ENCODE measurements around the gene LPAR3. TPM values are rescaled to one million over a fixed set of nuclear protein-coding genes. Genes with fewer than 3 reads are reported as not detected.

LPAR3 gene
- total RNA-seq, 8 experiments from 2014 or later: 0.11 to 0.76 (median 0.45) TPM; not detected in 2

DNA sequence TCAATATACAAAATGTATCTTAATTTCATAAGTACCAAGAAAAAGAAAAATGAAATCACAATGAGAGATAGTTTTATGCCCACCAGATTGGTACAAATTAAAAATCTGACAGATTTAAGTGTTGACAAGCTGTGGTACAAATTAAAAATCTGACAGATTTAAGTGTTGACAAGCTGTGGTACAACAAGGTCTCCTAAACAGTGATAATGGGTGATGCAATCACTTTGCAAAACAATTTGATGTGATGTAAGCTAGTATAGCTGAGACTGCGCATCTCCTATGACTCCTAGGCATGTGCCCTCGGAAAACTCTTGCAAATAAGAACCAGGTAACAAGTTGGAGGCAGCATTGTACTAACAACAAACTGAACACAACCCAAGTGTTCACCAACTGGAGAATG is 100.6 kb downstream of the LPAR3 start:
- 31 to 100% (median 90%) methylated on average over 1 to 2 of the region's 2 CpGs; no CpG with 5 or more reads in 2 of the 10 experiments for WGBS, 10 experiments
- in situ Hi-C loops (cut with MboI; ENCODE audit: low pct_unique_long_range_greater_than_20kb in 2 of 9, low sequenced_read_pairs in 9 of 9, unreplicated experiment in 9 of 9): no loop called here

DNA sequence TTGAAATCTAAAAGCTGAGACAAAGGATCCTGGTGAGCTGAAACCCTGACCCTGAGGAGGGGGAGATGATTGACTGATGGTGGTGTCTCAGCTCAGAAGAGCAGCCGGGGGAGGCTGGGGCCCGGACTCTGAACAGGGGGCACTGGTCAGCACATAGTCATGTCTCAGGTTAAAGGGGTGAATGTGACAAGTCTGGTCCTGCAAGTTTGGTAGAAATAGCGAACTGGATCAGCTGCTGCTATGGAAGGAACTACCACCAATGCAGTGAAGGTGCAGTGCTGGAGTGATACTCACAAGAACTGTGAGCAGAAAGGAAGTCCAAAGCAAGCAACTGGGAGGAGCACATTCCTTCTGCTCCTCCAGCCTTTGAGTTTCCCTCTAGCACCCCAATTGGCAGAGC is 104.0 kb downstream of the LPAR3 start:
- no peak for ATAC-seq (replicated peaks in 6 of 8)
- 10 to 82% (median 59%) methylated on average over 1 to 3 of the region's 3 CpGs; no CpG with 5 or more reads in 2 of the 10 experiments for WGBS, 10 experiments
- no peak overlapping the region for H3K4me3 ChIP-seq
- no peak overlapping the region for H3K27ac ChIP-seq
- in situ Hi-C loops (cut with MboI; ENCODE audit: low pct_unique_long_range_greater_than_20kb in 2 of 9, low sequenced_read_pairs in 9 of 9, unreplicated experiment in 9 of 9): no loop called here
- H3K4me1 ChIP-seq (replicated peaks in 1 of 2): no peaks in the 10 kb centered on the region

More for the DNA sequence above, 100.6 kb downstream of the LPAR3 start:
- Histone ChIP-seq H3K27ac (no peak overlapping the region), H3K4me3 (no peak overlapping the region), H3K4me1 (replicated peaks in 1 of 2) (no peaks in the 10 kb centered on the region)
- no peak for ATAC-seq (replicated peaks in 6 of 8)

DNA sequence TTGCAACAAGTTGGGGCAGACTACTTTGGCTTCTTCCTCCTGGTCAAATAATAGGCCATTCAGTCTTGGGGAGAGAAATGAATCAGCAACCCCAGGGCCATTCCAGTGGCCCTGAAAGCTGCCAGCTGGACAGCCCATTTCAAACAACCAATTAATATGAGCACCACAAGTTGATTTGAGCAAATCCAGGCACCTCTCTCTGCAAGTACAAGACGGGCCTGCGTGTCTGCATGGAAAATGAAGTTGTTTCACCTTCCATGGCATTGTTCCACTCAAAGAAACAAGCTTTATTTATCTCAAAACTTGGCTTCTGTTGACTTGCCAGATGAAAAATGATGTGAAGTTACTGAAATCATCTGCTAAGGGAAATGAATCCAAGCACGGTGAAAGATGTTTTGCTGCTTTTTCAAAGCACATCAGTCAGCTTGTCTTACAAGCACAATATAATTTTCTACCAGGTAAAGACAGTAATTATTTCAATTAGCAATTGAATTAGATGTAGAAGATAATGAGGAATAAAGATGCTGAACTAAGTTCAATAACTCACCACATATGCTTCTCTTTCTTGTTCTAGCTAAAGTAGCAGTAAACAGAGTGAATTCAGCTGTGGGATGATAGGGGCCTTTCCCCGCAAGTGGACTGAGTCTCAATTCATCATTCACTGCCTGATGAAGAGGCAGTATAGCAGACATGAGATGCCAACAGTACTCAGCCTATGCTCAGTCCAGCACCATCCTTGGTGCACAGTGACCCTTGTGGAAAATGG is 107.6 kb downstream of the LPAR3 start:
- 40 to 98% (median 80%) methylated on average over 1 to 4 of the region's 4 CpGs; no CpG with 5 or more reads in 1 of the 10 experiments for WGBS, 10 experiments
- Histone ChIP-seq H3K4me3 (no peak overlapping the region), H3K27ac (no peak overlapping the region), H3K4me1 (replicated peaks in 1 of 2) (no peaks in the 10 kb centered on the region)
- no peak for ATAC-seq (replicated peaks in 6 of 8)
- in situ Hi-C loops (cut with MboI; ENCODE audit: low pct_unique_long_range_greater_than_20kb in 2 of 9, low sequenced_read_pairs in 9 of 9, unreplicated experiment in 9 of 9): no loop called here

DNA sequence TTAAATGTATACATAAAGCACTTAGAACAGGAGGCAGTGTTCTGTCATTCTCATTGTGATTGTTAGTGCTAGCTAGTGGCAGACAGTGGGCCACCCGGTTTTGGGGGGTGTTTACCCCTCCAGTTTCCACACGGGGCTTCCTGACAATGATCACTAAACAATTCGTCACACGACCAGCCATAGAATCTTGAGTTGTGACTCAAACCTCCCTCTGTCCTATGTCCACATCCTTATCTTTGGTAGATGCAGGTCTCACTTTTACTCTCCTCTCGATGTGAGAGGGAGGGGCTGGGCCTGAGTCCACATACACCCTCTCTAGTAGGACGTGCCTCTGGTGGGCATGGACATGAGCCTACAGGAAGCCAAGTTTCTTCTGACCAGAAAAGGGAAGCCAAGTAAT is 110.1 kb downstream of the LPAR3 start:
- no peak for ATAC-seq (replicated peaks in 6 of 8)
- WGBS, 10 experiments: 39 to 95% (median 74%) methylated on average over 2 to 6 of the region's 6 CpGs; no CpG with 5 or more reads in 6 of the 10 experiments
- Histone ChIP-seq H3K27ac (no peak overlapping the region), H3K4me3 (no peak overlapping the region), H3K4me1 (replicated peaks in 1 of 2) (no peaks in the 10 kb centered on the region)
- in situ Hi-C loops (cut with MboI; ENCODE audit: low pct_unique_long_range_greater_than_20kb in 2 of 9, low sequenced_read_pairs in 9 of 9, unreplicated experiment in 9 of 9): no loop called here

DNA sequence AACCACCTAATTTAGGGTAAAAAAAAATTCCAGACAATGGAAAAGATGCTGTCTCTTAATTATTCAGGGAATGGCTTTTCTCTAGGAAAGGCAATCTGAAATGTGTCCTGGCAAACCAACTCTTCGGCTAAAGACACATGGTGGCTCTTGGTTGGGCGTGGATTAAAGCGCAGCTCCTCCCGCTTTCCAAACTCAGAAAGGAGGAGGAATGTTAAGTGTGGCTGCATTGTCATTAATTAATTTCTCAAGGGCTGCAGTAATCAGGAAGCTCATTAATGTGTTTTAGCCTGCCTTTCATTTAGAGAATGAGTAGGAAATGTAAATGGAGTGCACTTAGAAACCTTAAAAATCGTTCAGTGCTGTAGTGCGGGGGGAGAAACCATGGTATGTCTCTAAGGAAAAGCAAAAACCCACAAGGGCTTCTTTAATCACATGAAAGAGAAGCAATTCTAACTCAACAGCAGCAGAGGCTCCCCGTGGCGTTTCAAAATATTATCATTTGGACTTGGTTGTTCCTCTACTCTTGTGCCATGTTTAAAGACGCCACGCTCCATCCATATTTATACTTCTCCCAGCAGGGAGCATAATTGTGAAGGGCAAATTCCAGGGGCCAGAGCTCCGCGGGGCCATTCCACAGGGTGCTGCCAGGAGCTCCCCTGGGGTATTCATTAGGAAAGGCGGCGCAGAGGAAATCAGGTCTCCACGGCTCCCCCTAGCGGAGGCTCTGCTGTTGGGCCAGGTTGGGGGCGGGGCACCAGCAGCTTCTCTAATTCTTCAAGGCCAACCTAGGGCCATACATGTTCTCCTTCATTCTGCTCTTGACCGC is 110.8 kb downstream of the LPAR3 start:
- 22 to 97% (median 83%) methylated on average over 1 to 16 of the region's 18 CpGs for WGBS, 10 experiments
- in situ Hi-C loops (cut with MboI; ENCODE audit: low pct_unique_long_range_greater_than_20kb in 2 of 9, low sequenced_read_pairs in 9 of 9, unreplicated experiment in 9 of 9): no loop called here

DNA sequence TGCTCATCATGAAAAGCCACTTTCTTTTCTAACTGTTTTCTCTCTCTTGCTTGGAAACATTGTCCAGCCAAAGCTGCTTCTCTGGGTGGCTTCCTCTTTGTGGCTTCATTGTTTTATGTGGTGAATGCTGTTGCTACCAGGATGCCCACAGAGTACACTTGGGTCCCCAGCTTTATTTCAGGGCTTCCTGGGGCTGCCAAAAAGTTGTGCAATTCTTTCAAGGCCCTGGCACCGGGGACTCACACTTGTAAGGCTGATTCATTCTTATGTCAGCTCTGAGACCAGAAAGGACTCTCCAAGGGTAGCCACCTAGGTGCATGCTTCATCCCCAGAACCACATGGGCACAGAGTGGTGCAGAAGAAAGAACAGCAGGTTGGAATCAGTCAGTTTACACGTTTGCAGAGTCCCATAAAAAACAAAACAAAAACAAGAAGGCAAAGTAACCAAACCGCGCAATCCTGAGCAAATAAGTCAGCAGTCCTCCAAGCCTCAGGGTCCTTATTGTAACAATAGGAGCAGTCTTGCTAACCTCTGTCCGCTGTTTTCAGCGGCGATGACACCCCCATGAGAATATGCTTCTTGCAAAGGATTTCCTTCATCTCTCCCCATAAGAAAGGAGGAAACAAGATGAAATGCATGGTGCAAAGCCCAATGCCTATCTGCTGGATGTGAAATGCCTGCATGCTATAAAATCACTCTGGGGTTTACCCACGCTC is 112.8 kb downstream of the LPAR3 start:
- no peak overlapping the region for H3K4me3 ChIP-seq
- in situ Hi-C loops (cut with MboI; ENCODE audit: low pct_unique_long_range_greater_than_20kb in 2 of 9, low sequenced_read_pairs in 9 of 9, unreplicated experiment in 9 of 9): loop anchor here in 1 of 9 experiments (10.0 kb wide), 1 partner anchor 155 kb away; no protein-coding TSS in a partner anchor
- no peak for ATAC-seq (replicated peaks in 6 of 8)
- peaks cover 0 to 5% of the 10 kb centered on the region in 2 donors for H3K4me1 ChIP-seq (replicated peaks in 1 of 2)
- no peak overlapping the region for H3K27ac ChIP-seq
- 0 to 100% (median 74%) methylated on average over 1 to 8 of the region's 8 CpGs for WGBS, 10 experiments

More for the DNA sequence above, 110.8 kb downstream of the LPAR3 start:
- Histone ChIP-seq H3K4me1 (replicated peaks in 1 of 2) (no peaks in the 10 kb centered on the region), H3K4me3 (no peak overlapping the region), H3K27ac (no peak overlapping the region)
- ATAC-seq (replicated peaks in 6 of 8): peak in 3 of 8 experiments; percentile 42 to 97 (median 42)

DNA sequence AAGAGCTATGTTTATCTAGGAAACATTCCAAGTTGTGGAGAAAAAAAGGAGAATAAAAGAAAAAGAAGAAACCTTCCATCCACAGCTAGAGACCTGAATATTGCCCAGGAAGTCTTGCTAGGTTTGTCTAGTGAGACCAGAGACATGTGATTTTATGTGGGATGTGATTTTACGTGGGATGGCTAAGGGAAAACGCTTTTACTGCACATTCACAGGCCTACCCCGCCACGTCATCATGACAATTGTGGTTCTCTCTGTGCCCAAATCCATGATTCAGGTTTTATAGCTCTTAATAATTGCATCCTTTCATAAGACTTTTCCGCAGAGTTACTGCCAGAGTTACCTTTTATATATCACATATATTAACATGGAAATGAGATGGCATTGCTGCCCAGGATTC is 116.4 kb downstream of the LPAR3 start:
- Histone ChIP-seq H3K27ac (no peak overlapping the region), H3K4me1 (replicated peaks in 1 of 2) (peaks cover 19 to 22% of the 10 kb centered on the region in 2 donors), H3K4me3 (no peak overlapping the region)
- WGBS, 10 experiments: 43 to 100% (median 85%) methylated on average over 1 to 5 of the region's 5 CpGs; no CpG with 5 or more reads in 2 of the 10 experiments
- in situ Hi-C loops (cut with MboI; ENCODE audit: low pct_unique_long_range_greater_than_20kb in 2 of 9, low sequenced_read_pairs in 9 of 9, unreplicated experiment in 9 of 9): loop anchor here in 1 of 9 experiments (10.0 kb wide), 1 partner anchor 158 kb away; no protein-coding TSS in a partner anchor
- ATAC-seq (replicated peaks in 6 of 8): no peak

DNA sequence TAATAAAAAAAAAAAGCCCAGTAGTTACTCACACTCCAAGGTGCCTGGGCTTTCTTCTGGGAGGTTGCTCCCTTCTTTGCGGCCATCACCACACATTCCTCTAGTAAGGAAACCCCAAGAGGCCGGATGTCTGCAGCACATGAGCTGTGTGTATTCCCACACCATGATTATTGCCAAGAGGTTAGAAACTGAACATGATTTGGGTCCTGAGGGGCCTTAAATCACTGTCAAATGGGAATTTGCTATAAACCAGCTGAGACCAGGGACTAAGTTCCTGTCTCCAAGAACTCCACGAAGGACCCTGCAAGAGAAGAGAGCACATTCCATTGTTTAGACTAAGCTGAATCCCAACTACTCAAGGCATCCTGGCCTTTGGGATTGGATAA is 117.5 kb downstream of the LPAR3 start:
- ATAC-seq (replicated peaks in 6 of 8): no peak
- 85 to 100% (median 93%) methylated on average over 1 to 3 of the region's 3 CpGs; no CpG with 5 or more reads in 5 of the 10 experiments for WGBS, 10 experiments
- Histone ChIP-seq H3K4me3 (no peak overlapping the region), H3K27ac (no peak overlapping the region), H3K4me1 (replicated peaks in 1 of 2) (peaks cover 19 to 22% of the 10 kb centered on the region in 2 donors)
- in situ Hi-C loops (cut with MboI; ENCODE audit: low pct_unique_long_range_greater_than_20kb in 2 of 9, low sequenced_read_pairs in 9 of 9, unreplicated experiment in 9 of 9): loop anchor here in 1 of 9 experiments (10.0 kb wide), 1 partner anchor 159 kb away; no protein-coding TSS in a partner anchor

DNA sequence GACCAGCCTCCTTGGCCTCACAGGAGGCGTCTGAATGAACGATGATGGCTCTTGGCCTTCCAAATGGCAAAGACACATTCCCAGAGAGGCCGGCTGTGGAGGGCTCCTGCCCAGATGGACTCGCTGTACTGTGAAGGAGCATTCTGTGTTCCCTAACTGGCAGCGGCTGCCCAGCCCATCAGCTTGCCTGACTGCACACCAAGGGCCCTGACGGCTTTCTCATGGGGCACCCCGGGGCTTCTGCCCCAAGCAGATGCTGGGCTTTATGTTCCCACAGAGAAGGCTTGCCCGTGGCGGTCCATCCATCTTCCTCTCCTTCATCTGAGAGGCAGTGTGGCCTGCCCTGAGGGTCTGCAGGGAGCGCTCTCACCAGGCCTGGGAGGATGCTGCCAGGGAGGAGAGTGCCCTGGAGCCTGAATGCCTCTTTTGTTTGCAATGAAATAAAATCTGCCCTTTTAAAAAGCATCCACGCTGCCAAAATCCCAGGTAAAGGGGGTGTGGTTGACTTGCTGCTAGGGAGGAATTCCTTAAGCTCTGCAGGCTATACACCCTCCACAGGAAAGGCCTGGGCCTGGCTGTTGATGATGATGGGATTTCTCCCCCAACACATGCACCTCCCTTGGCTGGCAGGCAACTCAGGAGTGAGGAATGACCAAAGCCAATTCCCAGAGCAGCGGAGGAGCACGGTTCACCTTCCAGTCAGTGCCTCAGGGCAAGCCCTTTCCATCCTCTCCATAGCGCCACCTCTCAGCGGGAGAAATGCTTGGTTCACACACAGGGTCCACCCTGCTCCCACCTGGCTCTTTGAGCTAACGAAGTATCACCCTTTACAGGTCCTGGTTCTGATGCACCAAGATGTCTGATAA is 118.1 kb downstream of the LPAR3 start:
- peak in 4 of 8 experiments; percentile 14 to 28 (median 23) for ATAC-seq (replicated peaks in 6 of 8)
- in situ Hi-C loops (cut with MboI; ENCODE audit: low pct_unique_long_range_greater_than_20kb in 2 of 9, low sequenced_read_pairs in 9 of 9, unreplicated experiment in 9 of 9): loop anchor here in 7 of 9 experiments (10.0 to 25.0 kb wide), 6 partner anchors 138 to 863 kb away; partner anchors contain the start of gene PRKACB (in 2 of the 7)
- Histone ChIP-seq H3K4me1 (replicated peaks in 1 of 2) (peaks cover 19 to 22% of the 10 kb centered on the region in 2 donors), H3K4me3 (no peak overlapping the region), H3K27ac (peak overlapping the region in 1 of 2 donors; percentile 20)
- WGBS, 10 experiments: 52 to 86% (median 58%) methylated on average over 1 to 11 of the region's 16 CpGs; no CpG with 5 or more reads in 5 of the 10 experiments

DNA sequence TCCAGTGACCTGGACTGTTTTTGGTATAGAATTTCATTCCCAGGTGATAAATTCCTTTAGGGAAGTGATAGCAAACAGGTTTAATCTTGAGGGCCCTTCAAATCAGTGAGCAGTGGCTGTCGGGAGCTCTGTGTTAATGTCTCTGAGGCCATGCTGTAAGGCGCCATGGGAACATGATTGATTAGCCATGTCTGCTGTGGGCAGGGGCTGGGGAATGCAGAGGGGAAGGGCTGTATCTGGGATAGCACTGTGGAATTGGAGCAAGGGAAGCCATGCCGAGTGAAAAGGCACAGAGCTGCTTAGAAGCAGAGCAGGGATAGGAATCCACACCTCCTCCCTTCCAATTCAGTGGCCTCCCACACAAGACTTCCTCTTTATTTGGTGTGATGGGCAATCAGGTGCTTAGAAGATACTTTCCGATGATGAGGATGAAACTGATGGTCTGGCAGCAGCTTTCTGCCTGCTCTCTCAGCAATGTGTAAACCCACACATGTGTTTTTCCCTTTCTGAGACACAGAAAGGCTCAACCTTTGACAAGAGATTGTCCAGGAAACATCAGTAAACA is 119.0 kb downstream of the LPAR3 start:
- in situ Hi-C loops (cut with MboI; ENCODE audit: low pct_unique_long_range_greater_than_20kb in 2 of 9, low sequenced_read_pairs in 9 of 9, unreplicated experiment in 9 of 9): loop anchor here in 7 of 9 experiments (10.0 to 25.0 kb wide), 6 partner anchors 137 to 862 kb away; partner anchors contain the start of gene PRKACB (in 2 of the 7)
- peak in 5 of 8 experiments; percentile 62 to 79 (median 74) for ATAC-seq (replicated peaks in 6 of 8)
- H3K27ac ChIP-seq: peak overlapping the region in 1 of 2 donors; percentile 38
- no peak overlapping the region for H3K4me3 ChIP-seq
- H3K4me1 ChIP-seq (replicated peaks in 1 of 2): peaks cover 19 to 22% of the 10 kb centered on the region in 2 donors
- 40 to 81% (median 54%) methylated on average over 1 to 4 of the region's 4 CpGs; no CpG with 5 or more reads in 3 of the 10 experiments for WGBS, 10 experiments

DNA sequence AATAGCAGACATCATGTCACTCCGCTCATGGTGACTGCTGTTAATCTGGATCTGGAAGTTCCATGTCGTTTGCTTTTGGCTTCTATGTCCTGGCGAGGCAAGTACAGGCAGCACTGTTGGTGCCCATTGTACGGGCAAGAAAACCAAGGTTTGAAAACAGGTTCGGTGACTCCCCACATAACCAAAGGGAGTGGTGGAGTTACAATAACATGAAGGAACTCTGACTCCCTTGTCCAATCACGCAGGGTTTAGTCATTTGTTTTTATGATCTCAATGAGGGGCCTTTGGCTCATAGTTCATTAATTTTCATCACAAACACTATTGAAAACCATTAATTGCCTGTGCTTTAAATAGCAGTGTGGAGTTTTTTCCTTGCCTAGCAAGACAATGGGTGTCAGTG is 119.8 kb downstream of the LPAR3 start:
- ATAC-seq (replicated peaks in 6 of 8): no peak
- WGBS, 10 experiments: 27 to 100% (median 77%) methylated on average over 1 to 6 of the region's 6 CpGs
- in situ Hi-C loops (cut with MboI; ENCODE audit: low pct_unique_long_range_greater_than_20kb in 2 of 9, low sequenced_read_pairs in 9 of 9, unreplicated experiment in 9 of 9): loop anchor here in 7 of 9 experiments (10.0 to 25.0 kb wide), 6 partner anchors 136 to 861 kb away; partner anchors contain the start of gene PRKACB (in 2 of the 7)
- Histone ChIP-seq H3K4me3 (no peak overlapping the region), H3K27ac (no peak overlapping the region), H3K4me1 (replicated peaks in 1 of 2) (peaks cover 19 to 22% of the 10 kb centered on the region in 2 donors)
